ENCODE data around the gene MRGPRD.

The MRGPRD gene

GRCh38 chr11:68980776-68981065 is at the start of gene MRGPRD:
MRGPRD (minus strand) TSS chr11:68980986; CDS start chr11:68980986, 0 bp downstream.
- DNase-seq: no peak

GRCh38 chr11:69030301-69030700 is 49.5 kb upstream of the MRGPRD start:
- no peak for DNase-seq

GRCh38 chr11:69027704-69028372 is 47.1 kb upstream of the MRGPRD start:
- DNase-seq: no peak

GRCh38 chr11:69024509-69024908 is 43.7 kb upstream of the MRGPRD start:
- no peak for DNase-seq

GRCh38 chr11:69022260-69022659 is 41.5 kb upstream of the MRGPRD start:
- no peak for DNase-seq

GRCh38 chr11:69018924-69019323 is 38.1 kb upstream of the MRGPRD start:
- peak in 2 of 56 donors; percentile 7 to 23 for DNase-seq

GRCh38 chr11:69017951-69018350 is 37.2 kb upstream of the MRGPRD start:
- no peak for DNase-seq

- no peak for DNase-seq
Observed at GRCh38 chr11:69014898-69015549, 34.2 kb upstream of the MRGPRD start.

GRCh38 chr11:69014084-69014851 is 33.5 kb upstream of the MRGPRD start:
- no peak for DNase-seq

- DNase-seq: peak in 13 of 56 donors; percentile 7 to 54 (median 26)
Observed at GRCh38 chr11:69013009-69013951, 32.5 kb upstream of the MRGPRD start, which contains the start of gene MRGPRF. MRGPRF (minus strand) TSS chr11:69013246; CDS start chr11:69009901, 3,345 bp downstream.

- no peak for DNase-seq
Observed at GRCh38 chr11:69012092-69013008, 31.6 kb upstream of the MRGPRD start.

GRCh38 chr11:69011624-69012091 is 30.9 kb upstream of the MRGPRD start:
- DNase-seq: no peak

GRCh38 chr11:69010964-69011623 is 30.3 kb upstream of the MRGPRD start:
- peak in 19 of 56 donors; percentile 8 to 66 (median 25) for DNase-seq

- no peak for DNase-seq
Observed at GRCh38 chr11:69010361-69010891, 29.6 kb upstream of the MRGPRD start.

GRCh38 chr11:69009441-69010211 is 28.8 kb upstream of the MRGPRD start:
- DNase-seq: no peak

GRCh38 chr11:69008737-69009440 is 28.1 kb upstream of the MRGPRD start:
- no peak for DNase-seq

GRCh38 chr11:69007975-69008381 is 27.2 kb upstream of the MRGPRD start:
- no peak for DNase-seq

GRCh38 chr11:69006816-69007215 is 26.0 kb upstream of the MRGPRD start:
- DNase-seq: no peak

Measured in amygdala (tissue), 56 donors.